ENCODE results near the gene TENT5C.

Gene TENT5C

GRCh38 chr1:117655220-117655577 is 49.4 kb downstream of the TENT5C start:
- no peaks in the 10 kb centered on the region; the same call in 1 of the 2 replicates for H3K4me1 ChIP-seq (ENCODE audit: control insufficient read depth, insufficient read depth, low read length)
- CTCF ChIA-PET, result interaction anchor here (1.1 kb wide), 1 partner anchor 32 kb away, joined by 4 read pairs; no protein-coding TSS in a partner anchor
- H3K9me3 ChIP-seq (ENCODE audit: control insufficient read depth, insufficient read depth, low read depth, low read length), result no peaks in the 10 kb centered on the region
- POLR2A ChIA-PET, result interaction anchor here (1.0 kb wide), 1 partner anchor 49 kb away, joined by 4 read pairs; the partner anchor contains the start of gene TENT5C
- 0 out of 2 replicates have a peak, but pooled peaks have one; percentile 23 for TF ChIP-seq ZSCAN4 (tag by site-specific recombination; IDR thresholded peaks at IDR 0.05)
- TF ChIP-seq ZNF747 (tag by site-specific recombination; IDR thresholded peaks at IDR 0.05), result no peak
- TF ChIP-seq ZNF311 (tag by site-specific recombination; IDR thresholded peaks at IDR 0.05; ENCODE audit: borderline replicate concordance), result no peak
- TF ChIP-seq ZNF514 (tag by site-specific recombination; IDR thresholded peaks at IDR 0.05), result no peak
- TF ChIP-seq CTCF (tag by site-specific recombination; IDR thresholded peaks at IDR 0.05), result no peak
- no peak for TF ChIP-seq ZBTB26 (tag by site-specific recombination; optimal IDR thresholded peaks at IDR 0.05)
- TF ChIP-seq ZNF140 (tag by site-specific recombination; IDR thresholded peaks at IDR 0.05), result no peak
- no peak for TF ChIP-seq ZNF174 (tag by site-specific recombination; IDR thresholded peaks at IDR 0.05)
- no peak overlapping the region for H3K27ac ChIP-seq (ENCODE audit: extremely low read depth, low read depth, low read length)
- H3K4me3 ChIP-seq (ENCODE audit: low read depth, low read length), result no peak overlapping the region
- H3K36me3 ChIP-seq (ENCODE audit: control insufficient read depth in 2 of 2, insufficient read depth in 1 of 2, low read length in 2 of 2), result no peaks in the 10 kb centered on the region

GRCh38 chr1:117656202-117656641 is 50.4 kb downstream of the TENT5C start:
- ChIA-PET POLR2A (interaction anchor here (1.4 kb wide), 1 partner anchor 50 kb away, joined by 7 read pairs; the partner anchor contains the start of gene TENT5C), CTCF (interaction anchor here (0.5 to 0.8 kb wide), 3 partner anchors 62 to 931 kb away, joined by 3 to 4 read pairs (median 3); no protein-coding TSS in a partner anchor)
- Histone ChIP-seq H3K4me3 (ENCODE audit: low read depth, low read length) (no peak overlapping the region), H3K27ac (ENCODE audit: extremely low read depth, low read depth, low read length) (no peak overlapping the region), H3K36me3 (ENCODE audit: control insufficient read depth in 2 of 2, insufficient read depth in 1 of 2, low read length in 2 of 2) (no peaks in the 10 kb centered on the region), H3K9me3 (ENCODE audit: control insufficient read depth, insufficient read depth, low read depth, low read length) (no peaks in the 10 kb centered on the region), H3K4me1 (ENCODE audit: control insufficient read depth, insufficient read depth, low read length) (no peaks in the 10 kb centered on the region; the same call in 1 of the 2 replicates)
- no peak for TF ChIP-seq CTCF (tag by site-specific recombination; IDR thresholded peaks at IDR 0.05)
- no peak for TF ChIP-seq ZNF521 (tag by site-specific recombination; IDR thresholded peaks at IDR 0.05)
- TF ChIP-seq ZNF677 (tag by site-specific recombination; IDR thresholded peaks at IDR 0.05), result no peak
- no peak for TF ChIP-seq KLF16 (tag by site-specific recombination; IDR thresholded peaks at IDR 0.05)
- TF ChIP-seq ZNF747 (tag by site-specific recombination; IDR thresholded peaks at IDR 0.05), result no peak
- TF ChIP-seq ZNF354C (tag by site-specific recombination; IDR thresholded peaks at IDR 0.05; ENCODE audit: borderline replicate concordance, low read depth), result no peak
- TF ChIP-seq ZNF488 (tag by site-specific recombination; IDR thresholded peaks at IDR 0.05), result no peak
- no peak for TF ChIP-seq ZSCAN4 (tag by site-specific recombination; IDR thresholded peaks at IDR 0.05)
- TF ChIP-seq ZNF600 (tag by site-specific recombination; IDR thresholded peaks at IDR 0.05), result no peak

Data from HEK293 (cell line).